GM10266 (cell line): Measurements from ENCODE around the gene RNF10.

Experiments
- DNase-seq: peaks from one replicate; pipeline ENCODE4 v3.0.0; 2012; ENCODE audit errors: extremely low spot score
- TF ChIP-seq, protein P1 (sequence below): IDR thresholded peaks from 2 replicates; pipeline ENCODE4 v1.5.1; 2012; ENCODE audit warnings: mild to moderate bottlenecking, low read depth; ENCODE audit not compliant: control insufficient read depth, insufficient read depth; ENCODE audit errors: missing control alignments

Gene RNF10

DNA sequence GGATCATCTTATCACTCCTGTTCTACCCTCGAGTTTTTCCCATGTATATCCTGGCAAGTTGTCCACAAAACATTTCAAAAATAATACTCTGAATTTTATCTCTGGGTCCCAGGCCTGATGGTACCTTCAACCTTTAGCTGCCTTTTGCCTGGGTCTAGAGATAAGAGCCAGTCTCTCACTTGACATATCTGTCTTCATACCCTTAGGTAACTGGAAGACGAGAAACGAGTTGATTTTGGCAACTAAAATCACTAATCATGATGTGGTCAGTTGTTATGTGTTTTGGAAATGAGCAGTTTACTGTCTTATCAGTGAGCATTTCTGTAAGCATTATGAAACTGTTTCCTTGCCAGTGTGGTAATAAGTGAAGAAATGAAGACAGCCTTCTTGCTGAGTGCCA is 6.3 kb downstream of the RNF10 start:
- DNase-seq = no peak
- TF ChIP-seq, protein P1, sequence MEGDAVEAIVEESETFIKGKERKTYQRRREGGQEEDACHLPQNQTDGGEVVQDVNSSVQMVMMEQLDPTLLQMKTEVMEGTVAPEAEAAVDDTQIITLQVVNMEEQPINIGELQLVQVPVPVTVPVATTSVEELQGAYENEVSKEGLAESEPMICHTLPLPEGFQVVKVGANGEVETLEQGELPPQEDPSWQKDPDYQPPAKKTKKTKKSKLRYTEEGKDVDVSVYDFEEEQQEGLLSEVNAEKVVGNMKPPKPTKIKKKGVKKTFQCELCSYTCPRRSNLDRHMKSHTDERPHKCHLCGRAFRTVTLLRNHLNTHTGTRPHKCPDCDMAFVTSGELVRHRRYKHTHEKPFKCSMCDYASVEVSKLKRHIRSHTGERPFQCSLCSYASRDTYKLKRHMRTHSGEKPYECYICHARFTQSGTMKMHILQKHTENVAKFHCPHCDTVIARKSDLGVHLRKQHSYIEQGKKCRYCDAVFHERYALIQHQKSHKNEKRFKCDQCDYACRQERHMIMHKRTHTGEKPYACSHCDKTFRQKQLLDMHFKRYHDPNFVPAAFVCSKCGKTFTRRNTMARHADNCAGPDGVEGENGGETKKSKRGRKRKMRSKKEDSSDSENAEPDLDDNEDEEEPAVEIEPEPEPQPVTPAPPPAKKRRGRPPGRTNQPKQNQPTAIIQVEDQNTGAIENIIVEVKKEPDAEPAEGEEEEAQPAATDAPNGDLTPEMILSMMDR = no peak

DNA sequence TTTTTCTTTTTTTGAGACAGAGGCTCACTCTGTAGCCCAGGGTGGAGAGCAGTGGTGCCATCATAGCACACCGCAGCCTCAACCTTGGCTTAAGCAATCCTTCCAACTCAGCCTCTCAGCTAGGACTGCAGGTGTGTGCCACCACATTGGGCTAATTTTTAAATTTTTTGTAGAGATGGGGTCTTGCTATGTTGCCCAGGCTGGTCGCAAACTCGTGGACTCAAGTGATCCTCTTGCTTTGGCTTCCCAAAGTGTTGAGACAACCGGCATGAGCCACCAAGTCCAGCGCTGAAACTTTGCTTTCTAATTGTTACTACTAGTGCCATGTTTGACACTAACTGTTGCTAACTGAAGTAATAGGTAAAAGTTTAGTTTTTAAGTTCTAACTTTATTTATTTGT is 8.0 kb downstream of the RNF10 start:
- DNase-seq = no peak
- TF ChIP-seq, protein P1 = no peak

DNA sequence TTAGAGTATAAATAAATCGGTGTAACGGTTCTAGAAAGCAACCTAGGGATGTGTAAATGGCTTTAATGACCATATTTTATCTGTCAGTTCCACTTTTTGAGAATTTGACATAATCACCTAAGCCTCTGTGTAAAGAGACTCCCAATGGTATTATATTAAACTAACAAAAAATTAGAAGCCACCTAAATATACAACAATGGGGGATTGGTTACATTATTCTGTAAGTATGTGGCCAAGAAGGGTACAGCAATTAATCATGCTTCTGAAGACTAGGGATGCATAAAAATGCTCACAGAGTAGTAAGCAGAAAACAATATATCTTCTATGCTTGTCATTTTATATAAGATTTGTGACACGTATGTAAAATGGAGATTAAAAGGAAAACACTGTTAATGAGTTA is 10.5 kb downstream of the RNF10 start:
- TF ChIP-seq, protein P1 = no peak
- DNase-seq = no peak

DNA sequence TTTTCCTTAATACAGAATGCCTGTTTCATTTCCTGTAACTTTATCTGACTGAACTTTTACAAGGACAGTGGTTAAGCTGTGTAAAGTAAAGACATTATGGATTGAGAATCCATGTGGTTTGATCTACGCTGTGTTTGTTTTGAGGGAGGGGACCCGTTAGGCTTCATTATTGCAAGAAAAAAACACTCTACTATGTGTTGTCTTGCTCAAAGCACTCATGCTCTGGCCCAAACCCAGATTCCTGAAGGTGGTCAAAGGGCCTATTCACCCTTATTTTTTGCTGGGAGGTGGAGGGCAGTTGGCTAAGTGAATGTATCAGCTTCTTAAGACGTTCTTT is 11.9 kb downstream of the RNF10 start:
- DNase-seq = no peak
- TF ChIP-seq, protein P1 = no peak

DNA sequence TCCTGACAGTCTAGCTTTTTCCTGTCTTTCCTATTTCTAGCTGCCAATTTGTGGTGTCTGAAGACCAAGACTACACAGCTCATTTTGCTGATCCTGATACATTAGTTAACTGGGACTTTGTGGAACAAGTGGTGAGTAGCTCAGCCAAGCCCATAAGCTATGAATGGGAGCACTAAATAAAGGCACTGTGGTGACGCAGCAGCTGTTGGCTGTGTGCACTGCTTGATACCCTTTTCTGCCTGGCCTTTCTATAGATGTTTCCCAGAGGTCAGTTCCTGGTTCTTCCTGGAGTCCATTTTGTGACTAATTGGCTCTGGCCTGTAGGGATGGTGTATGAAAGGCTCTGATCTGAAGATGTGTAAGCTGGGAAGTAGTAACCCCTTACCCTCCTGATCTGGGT is 20.5 kb downstream of the RNF10 start:
- TF ChIP-seq, protein P1 = no peak
- DNase-seq = no peak

DNA sequence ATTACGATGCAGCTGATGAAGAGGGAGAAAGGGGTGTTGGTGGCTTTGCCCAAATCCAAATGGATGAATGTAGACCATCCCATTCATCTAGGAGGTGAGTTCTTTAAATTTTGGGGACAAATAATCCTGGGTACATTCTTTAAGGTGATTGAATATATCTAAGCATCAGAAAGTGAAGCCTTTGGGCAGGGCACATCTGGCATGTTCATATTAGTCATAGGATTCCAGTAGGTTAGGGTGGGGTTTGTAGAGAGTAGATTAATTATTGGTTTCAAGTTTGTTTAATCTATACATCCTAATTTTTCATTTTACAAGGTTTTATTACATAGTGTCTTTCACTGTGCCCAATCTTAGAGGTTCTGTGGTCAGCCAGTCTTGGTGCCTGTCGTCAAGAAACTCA is 23.4 kb downstream of the RNF10 start:
- TF ChIP-seq, protein P1 = no peak
- no peak for DNase-seq

DNA sequence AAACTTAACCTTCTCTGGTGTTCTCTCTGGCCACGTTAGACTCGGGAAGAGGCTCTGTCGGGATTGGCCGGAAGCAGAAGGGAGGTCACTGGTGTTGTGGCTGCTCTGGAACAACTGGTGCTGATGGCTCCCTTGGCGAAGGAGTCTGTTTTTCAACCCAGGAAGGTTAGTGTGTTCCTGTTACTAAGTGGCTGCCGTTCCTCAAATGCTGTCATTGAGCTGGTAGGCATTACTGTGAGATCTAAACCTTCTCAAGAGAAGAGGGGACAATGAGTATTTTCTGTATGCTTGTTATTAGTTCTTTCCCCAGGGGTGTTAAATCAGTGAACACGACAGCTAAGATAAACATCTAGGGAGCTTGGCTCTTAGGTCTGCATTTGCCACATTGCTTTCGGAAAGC is 28.8 kb downstream of the RNF10 start:
- TF ChIP-seq, protein P1 = no peak
- DNase-seq = no peak
